Inflammatory macrophage treated with lipopolysaccharide for 4 hours (primary cell): ENCODE results near the gene ZNF519.

Source experiments
- DNase-seq: peaks from one replicate; pipeline ENCODE4 v3.0.0-alpha.2; 2020

The ZNF519 gene

DNA sequence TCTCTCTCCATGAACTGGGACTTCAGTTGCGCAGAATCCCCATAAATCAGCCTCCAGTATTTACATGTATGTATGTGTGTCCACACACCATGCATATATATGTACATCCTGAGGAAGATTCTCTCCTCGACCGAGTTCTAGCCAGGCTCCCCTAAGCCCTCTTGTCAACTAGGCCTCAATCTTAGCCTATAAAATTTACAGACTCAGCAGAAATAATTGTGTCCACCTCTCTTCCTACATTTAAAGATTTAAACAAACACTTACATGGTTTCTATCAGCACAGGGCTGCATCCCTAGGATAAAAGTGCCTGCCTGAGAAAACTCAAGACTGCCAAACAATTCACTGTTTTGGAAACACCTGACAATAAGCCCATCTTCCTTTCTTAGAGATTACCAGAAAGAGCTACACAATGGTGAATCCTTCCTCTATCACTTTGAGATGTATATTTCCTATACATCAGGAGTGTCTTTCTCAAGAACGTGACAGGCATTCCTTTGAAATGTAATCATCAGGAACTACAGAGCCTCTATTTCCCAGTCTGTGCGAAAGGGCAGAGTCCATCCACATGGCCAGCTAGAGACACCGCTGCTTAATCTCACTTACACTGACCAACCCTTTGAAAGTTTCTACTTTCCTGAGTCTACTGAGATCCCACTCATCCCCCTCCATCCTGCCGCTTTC, 39.5 kb downstream of the ZNF519 start:
- DNase-seq, result no peak

DNA sequence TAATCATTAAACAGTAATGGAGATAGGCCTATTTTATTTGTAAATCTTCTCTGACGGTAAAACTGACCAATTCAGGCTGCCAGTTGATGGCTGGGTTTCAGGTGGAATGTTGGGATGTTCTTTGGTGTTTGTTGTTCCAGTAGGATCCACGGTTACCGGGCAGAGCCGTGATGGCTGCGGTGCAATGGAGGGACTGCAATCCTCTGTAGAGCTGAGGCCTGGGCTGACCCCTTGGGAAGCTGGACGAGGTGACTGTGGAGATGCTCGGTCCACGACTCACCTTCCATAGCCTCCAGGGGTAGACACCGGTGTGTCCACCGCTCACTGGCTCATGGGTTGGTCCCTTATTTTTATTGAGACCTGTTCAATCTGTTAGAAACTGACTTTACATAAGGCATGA, 42.5 kb downstream of the ZNF519 start:
- DNase-seq, result no peak

DNA sequence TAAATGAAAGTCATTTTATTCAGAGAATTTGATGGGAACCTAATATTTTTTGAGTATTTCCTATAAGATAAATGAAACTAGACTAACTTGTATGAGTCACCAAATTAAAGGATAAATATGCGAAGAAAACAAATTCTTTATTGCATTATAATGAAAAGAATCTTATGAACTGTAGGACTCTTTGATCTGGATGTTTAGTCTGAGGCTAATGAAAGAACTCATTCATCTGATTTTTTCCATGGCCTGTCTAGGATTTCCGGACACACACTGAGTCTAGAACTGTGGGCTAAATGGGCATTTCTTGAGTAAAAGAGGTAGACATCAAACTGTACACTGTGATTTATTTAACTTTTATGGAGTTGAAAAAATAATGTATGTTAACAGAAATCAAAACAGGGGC, 43.0 kb downstream of the ZNF519 start:
- no peak for DNase-seq

GRCh38 chr18:14086458-14087231, 45.6 kb downstream of the ZNF519 start:
- DNase-seq, result peak; percentile 28

GRCh38 chr18:14085770-14086457, 46.3 kb downstream of the ZNF519 start:
- DNase-seq, result no peak

GRCh38 chr18:14075196-14075595, 57.0 kb downstream of the ZNF519 start:
- DNase-seq, result no peak

DNA sequence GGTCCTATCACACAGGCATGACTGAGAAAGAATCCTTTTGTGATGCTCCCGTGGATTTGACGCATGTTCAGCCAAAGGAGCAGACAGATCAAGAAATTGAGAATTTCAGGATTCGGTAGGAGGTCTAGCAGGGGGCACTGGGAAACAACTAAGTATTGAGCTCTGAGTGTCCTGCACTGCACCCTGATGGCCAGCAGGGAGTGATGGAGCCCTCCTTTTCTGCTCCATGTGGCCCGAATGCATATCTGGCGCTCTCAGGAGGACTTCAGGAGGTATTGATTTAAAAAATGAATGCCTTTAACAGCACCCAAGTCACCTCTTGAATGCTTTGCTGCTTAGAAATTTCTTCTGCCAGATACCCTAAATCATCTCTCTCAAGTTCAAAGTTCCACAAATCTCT, 58.0 kb downstream of the ZNF519 start:
- DNase-seq, result no peak

GRCh38 chr18:14053661-14054060, 78.6 kb downstream of the ZNF519 start:
- DNase-seq, result no peak
